HS-5 (cell line): Measurements from ENCODE around the gene SLC27A2.
"Not testable (repeated sequence)": the region's sequence is repeated elsewhere in the genome, so short reads cannot be mapped to it uniquely, and the experiment has no call there.

Source experiments
- DNase-seq: peaks from one replicate; pipeline ENCODE4 v3.0.0-alpha.2; 2012; ENCODE audit warnings: low read depth

Gene SLC27A2

GRCh38 chr15:50163719-50164410 lies 18.1 kb upstream of the SLC27A2 start:
- no peak for DNase-seq

DNA sequence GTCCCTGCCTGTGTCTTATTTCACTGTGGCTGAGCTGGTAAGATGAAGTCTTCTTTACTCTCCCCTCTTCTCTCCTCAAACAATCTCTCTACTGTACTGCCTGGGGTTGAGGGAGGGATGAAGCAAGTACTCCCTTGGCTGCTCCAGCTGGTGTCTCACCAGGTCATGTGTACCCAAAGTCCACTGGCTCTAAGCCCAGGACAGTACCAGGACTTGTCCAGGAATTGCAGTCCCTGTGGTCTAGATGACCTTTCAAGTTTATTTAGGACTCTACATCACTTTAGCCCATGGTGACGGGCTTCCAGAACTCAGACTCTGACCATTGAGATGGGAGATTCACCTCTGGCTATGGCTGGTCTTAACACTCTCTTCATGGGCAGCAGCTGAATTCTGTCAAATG lies 17.5 kb upstream of the SLC27A2 start:
- DNase-seq, result no peak

GRCh38 chr15:50166216-50166615 lies 15.8 kb upstream of the SLC27A2 start:
- DNase-seq, result peak; percentile 55

DNA sequence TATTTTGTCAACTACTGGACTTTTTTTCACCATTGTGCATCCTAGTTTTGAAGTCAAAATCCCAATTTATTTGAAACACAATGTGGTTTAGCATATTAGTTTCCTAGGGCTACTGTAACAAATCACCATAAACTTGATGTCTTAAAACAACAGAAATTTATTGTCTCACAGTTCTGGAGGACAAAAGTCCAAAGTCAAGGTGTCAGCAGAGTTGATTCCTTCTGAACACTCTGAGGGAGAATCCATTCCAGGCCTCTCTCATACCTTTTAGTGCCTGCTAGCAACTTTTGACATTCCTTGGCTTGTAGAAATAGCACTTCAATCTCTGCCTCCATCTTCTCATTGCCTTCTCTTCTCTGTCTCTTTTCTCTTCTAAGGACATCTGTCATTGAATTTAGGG lies 14.9 kb upstream of the SLC27A2 start:
- no peak for DNase-seq

GRCh38 chr15:50168379-50168778 lies 13.6 kb upstream of the SLC27A2 start:
- DNase-seq, result no peak

- no peak for DNase-seq
Measured at GRCh38 chr15:50168783-50169411, 13.1 kb upstream of the SLC27A2 start.

GRCh38 chr15:50172360-50172895 lies 9.6 kb upstream of the SLC27A2 start:
- not testable (repeated sequence) for DNase-seq

DNA sequence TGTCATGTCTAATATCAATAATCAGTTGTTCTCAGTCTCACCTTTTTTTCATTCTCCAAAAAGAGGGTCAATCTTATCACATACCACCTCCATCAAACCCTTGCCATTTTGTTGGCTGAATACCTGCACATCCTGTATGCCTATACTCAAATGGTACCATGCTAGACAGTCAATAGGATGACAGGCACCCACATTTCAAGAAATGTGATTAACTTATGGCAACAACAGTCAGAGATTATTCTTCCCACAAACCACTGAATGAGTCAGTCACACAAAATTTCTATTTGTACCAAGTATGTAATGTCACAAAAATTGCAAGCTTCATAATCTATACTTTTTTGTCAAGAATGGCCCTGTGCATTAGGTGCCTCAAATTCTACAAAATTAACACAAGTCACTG lies 5.1 kb upstream of the SLC27A2 start:
- no peak for DNase-seq

DNA sequence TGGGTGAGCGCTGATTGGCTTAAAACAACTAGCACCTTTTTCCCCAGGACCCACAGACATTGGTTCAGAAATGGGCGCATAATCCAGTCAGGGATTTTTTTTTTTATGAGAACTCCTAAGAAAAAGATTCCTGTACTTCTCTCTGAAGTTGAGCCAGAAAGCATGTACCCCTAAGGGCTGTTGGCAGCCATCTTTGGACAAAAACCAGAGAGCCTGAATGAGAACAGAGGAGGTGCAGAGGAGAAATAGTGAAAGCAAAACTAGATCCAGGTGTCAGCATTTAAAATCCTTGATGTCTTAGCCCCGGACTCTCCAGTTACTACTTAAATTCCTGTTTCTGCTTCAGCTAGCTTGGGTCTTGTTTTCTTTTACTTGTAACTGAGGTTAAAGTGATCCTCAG lies 1.9 kb upstream of the SLC27A2 start:
- no peak for DNase-seq

DNA sequence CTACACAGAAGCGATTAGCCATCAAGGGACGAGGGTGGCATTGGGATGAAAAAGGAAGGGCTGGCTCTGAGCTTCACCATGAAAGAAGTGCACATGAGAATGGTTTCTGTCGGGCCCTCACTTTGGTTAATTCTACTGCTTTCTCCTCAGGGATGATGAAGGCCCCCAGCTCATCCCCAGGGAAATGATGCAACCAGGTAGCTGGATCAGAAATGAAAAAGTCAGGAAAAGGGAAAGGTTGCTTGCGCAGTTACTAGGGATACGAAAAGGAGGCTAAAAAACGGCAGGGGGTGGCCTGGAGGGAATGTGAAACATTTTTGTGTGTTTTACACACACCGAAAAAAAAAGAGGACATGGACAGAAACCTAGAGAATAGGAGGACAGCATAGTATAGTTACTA lies 1.4 kb upstream of the SLC27A2 start:
- DNase-seq, result no peak

GRCh38 chr15:50181201-50181968 lies 611 bp upstream of the SLC27A2 start:
- DNase-seq, result no peak

GRCh38 chr15:50182219-50183013 lies 420 bp downstream of the SLC27A2 start:
- DNase-seq, result no peak

DNA sequence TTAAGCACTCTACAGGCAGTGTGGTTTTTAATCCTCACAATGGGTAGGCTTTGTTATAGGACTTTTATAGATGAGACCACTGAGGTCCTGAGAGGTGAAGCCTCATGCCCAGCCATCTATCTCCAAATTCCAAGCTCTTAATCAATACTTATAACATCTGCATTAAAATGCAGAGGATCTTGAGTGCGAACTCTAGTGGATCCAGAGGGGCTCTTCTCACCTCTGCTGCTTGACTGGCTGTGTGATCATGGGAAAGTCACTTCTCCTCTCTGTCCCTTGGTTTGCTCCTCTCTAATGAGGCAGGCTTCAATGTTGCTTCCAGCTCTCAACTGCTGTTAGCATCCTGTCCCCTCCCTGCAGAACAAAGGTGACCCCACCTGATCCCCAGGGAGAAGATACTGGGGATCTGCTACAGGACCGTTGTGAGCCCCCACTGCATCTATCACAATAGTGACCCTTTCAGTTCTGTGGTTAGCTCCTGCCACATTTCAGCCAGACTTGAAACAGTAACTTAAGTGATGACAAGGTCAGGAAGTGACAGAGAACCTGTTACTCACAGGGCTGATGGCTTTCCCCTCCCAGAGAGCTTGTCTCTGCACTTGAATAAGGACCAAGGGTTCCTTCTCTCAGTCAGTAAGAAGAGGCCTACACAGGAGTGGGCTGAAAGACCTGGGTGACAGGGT lies 1.3 kb downstream of the SLC27A2 start:
- no peak for DNase-seq

GRCh38 chr15:50184863-50185504 lies 3.0 kb downstream of the SLC27A2 start:
- no peak for DNase-seq

DNA sequence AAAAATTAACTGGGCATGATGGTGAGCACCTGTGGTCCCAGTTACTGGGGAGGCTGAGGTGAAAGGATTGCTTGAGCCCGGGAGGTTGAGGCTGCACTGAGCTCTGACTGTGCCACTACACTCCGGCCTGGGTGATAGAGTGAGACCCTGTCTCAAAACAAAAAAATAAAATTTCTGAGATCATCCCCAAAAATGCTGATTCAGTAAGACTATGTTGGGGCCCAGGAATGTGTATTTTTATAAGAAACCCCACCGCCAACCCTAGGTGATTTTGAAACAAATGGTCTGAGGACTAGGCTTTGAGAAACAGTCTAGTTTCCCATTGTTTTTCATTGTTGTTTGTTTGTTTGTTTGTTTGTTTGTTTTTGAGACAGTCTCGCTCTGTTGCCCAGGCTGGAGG lies 4.1 kb downstream of the SLC27A2 start:
- no peak for DNase-seq

DNA sequence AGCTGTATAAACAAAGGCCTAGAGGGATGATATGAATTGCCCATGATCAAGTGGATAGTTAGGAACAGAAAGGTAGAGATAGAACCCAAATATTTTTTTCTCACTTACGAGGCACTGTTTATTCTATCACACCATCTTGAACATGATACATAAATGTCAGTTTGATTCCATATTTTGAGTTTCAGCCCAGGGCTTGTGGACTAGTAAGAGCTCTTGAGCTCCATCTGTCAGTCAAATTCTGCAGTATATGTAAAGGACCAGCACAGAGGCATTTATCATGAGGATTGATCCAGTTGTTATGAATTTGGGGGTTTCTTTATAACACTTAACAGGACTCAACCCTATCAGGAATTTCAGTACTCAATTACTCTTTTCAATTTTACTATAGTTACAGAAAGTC lies 4.8 kb downstream of the SLC27A2 start:
- no peak for DNase-seq

- no peak for DNase-seq
Measured at GRCh38 chr15:50187525-50187924, 5.5 kb downstream of the SLC27A2 start.

DNA sequence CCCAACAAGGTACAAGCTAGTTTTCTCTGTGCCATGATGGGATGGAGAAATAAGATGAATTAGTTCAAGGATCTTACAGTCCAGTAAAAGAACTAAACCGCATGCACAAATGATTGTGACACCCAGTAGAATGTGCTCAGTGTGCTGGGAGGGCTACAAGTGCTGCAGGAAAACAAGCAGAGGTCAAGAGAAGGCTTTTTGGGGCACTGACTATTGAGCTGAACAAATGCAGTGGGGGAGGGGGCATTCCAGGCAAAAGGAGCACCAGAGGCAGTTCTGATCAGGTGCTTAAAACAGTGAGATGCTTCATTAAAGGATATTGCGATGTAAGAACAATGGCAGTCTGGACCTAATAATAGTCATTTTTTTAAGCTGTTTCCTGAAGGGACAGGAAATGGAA lies 6.0 kb downstream of the SLC27A2 start:
- DNase-seq, result no peak

DNA sequence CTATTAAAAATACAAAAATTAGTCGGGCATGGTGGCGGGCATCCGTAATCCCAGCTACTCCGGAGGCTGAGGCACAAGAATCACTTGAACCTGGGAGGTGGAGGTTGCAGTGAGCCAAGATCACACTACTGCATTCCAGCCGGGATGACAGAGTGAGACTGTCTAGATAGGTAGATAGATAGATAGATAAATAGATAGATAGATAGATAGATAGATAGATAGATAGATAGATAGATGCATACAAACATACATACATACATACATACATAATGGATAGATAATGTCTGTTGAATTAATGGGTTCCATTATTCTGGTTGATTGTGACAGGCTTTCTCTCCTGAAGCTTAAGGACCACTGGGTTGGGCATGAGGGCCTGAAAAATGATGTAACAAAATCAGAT lies 6.8 kb downstream of the SLC27A2 start:
- DNase-seq, result not testable (repeated sequence)

GRCh38 chr15:50189633-50190032 lies 7.6 kb downstream of the SLC27A2 start:
- DNase-seq, result no peak

DNA sequence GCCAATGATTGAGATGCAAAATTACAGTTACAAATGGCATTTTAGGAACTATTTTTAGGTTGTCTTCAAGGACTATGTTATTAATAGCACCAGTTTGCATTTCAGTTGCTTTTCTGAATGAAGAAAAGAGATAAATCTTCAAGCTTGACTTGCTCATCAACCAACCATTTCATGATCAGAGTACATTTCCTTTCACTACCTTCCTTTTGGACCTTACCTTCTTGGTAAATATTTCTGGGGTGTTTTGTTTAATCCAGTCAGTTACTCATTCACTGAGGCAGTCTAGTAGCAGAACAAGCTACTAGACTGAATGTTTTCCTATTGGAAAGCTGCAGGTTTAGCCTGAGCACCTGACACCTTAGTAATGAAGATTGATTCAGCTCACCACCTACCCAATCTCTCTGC lies 8.2 kb downstream of the SLC27A2 start:
- DNase-seq, result no peak
